DMS153 treated with DMSO at 0.1 percent for 48 hours (cell line): ENCODE results near the gene CDC42BPA.
"Not testable (repeated sequence)": the region's sequence is repeated elsewhere in the genome, so short reads cannot be mapped to it uniquely, and the experiment has no call there.

Source experiments
- DNase-seq: peaks from one replicate; lab custom pipeline; 2025; ENCODE audit not compliant: unreplicated experiment; lab: John Stamatoyannopoulos, UW

The CDC42BPA gene

GRCh38 chr1:227265891-227266290, 52.4 kb downstream of the CDC42BPA start:
- no peak for DNase-seq

DNA sequence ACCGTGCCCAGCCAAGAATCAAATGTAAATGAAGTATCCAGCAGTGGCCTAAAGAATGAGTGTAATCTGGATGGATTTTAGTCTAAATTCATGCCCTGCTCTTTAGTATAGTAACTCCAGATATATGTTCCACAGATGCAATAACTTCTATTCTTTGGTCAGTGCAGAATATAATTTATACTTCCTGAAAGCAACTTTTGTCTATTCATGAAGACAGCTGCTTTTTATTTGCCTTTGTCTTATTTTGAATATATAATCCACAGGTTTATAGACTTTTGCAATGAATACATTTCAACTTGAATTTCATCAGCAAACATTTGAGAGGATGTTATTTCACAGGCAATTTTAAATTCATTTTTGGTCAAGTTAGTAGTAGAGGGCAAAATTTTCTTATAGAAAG, 54.4 kb downstream of the CDC42BPA start:
- no peak for DNase-seq

DNA sequence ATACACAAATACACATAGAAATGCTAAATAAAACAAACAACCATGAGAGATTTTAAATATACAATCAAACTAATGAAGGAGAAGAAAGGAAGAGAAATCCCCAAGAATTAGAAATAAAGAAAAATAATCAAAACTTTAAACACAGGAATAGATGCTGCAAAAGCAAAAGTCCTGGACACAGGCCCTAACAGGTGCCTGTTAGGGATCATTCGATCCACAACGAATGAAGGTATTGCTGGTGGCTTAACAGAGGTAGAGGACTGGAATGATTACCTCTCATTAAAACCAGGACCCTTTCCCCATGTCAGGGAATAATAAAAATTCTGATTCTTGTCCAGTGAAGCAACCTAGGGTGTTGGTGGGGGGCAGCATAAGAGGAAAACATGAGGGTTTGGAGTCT, 56.8 kb downstream of the CDC42BPA start:
- no peak for DNase-seq

- no peak for DNase-seq
Measured at GRCh38 chr1:227260433-227260832, 57.9 kb downstream of the CDC42BPA start.

DNA sequence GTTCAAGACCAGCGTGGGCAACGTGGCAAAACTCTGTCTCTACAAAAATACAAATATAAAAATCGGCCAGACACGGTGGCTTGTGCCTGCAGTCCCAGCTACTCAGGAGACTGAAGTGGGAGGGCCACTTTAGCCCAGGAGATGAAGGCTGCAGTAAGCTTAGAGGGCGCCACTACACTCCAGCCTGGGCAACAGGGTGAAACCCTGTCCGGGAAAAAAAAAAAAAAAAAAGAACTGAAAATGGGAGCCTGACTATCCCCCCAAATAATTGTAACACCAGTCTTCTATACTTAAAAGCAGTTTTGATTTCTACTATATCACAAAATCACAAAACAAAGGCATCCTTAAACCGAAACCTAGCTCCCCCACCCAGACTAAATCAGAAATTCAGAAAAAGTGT, 60.3 kb downstream of the CDC42BPA start:
- DNase-seq, result no peak

GRCh38 chr1:227255086-227255732, 63.1 kb downstream of the CDC42BPA start:
- no peak for DNase-seq

DNA sequence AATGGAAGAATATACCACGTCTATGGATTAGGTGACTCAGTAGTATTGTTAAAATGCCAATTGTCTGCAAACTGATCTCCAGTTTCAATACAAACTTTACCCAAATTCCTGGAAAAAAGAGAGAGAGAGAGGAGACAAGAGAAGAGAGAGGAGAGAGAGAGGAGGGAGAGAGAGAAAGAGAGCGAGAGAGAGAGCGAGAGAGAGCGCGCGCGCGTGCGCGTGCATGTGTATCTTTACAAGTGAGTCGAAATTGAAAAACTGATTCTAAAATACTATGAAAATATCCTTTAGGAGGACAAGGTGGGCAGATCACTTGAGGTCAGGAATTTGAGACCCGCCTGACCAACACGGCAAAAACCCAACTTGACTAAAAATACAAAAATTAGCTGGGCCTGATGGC, 65.2 kb downstream of the CDC42BPA start:
- DNase-seq, result no peak

GRCh38 chr1:227245613-227246320, 72.5 kb downstream of the CDC42BPA start:
- DNase-seq, result no peak

DNA sequence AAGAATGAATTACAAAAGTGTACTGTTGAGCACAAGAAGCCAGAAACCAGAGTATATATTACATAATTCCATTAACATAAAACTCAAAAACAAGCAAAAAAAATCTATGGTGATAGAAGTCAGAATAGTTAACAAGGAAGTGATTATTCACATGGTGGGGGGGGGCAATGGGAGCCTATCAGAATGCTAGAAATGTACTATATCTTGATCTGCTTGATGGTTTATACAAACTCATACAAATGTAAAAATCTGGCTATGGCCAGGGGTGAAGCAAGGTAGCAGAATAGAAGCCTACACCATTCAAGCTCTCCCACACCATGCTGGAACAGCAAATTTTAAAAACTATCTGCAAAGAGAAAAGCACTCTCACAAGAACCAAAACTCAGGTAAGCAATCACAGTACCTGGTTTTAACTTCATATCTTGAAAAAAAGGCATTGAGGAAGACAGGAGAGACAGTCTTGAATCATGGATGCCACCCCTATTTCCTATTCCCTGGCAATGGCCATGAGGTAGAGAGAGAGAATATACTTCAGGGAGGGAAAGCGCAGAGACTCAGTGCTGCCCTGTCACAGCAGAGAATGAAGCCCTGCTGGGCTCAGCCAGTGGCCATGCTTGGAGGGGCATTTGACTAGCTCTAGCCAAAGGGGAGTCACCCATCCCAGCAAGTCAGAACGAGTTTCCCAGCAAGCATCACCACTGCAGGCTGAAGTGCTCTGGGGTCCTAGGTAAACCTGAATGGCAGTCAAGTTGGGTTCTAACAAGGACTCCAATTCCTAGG, 73.8 kb downstream of the CDC42BPA start:
- DNase-seq, result no peak

DNA sequence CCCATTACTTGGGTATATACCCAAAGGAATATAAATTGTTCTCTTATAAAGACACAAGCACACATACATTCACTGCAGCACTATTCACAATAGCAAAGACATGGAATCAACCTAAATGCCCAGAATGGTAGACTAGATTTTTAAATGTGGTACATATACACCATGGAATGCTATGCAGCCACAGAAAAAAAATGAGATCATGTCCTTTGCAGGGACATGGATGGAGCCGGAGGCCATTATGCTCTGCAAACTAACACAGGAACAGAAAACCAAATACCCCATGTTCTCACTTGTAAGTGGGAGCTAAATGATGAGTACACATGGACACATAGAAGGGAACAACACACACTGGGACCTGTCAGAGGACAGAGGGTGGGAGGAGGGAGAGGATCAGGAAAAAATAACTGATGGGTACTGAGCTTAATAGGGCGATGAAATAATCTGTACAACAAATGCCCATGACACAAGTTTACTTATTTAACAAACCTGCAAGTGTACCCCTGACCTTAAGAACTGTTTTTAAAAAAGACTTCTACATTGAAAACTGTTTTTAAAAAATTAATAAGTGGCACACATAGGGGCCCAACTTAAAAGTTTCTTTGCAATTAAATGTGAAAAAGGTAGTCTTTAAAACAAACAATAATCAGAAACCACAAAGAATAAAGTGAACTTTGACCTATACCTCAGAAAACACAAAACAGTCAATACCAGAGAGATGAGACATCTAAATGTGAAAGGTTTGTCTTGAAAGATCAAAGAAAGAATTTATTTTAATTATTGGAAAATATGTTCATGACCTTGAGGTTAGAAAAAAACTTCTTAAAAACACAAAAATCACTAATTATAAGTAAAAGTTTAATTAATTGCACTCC, 75.2 kb downstream of the CDC42BPA start:
- DNase-seq, result no peak

DNA sequence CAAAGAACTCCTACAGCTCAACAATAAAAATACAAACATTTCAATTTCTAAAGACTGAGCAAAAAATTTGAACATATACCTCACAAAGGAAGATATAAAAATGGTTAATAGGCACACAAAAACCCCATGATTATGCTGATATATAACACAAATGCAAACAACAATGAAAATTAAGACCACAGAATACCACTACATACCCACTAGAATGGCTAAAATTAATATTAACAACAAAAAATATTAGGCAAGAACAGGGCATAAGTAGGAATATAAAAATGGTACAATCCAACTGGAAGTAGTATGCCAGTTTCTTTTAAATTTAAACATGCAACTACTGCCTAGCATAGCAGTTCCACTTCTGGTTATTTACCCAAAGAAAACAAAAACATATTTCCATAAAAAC, 77.3 kb downstream of the CDC42BPA start:
- no peak for DNase-seq

- DNase-seq, result peak; percentile 71
Measured at GRCh38 chr1:227234998-227235405, 83.3 kb downstream of the CDC42BPA start.

- not testable (repeated sequence) for DNase-seq
Measured at GRCh38 chr1:227231128-227231527, 87.2 kb downstream of the CDC42BPA start.

DNA sequence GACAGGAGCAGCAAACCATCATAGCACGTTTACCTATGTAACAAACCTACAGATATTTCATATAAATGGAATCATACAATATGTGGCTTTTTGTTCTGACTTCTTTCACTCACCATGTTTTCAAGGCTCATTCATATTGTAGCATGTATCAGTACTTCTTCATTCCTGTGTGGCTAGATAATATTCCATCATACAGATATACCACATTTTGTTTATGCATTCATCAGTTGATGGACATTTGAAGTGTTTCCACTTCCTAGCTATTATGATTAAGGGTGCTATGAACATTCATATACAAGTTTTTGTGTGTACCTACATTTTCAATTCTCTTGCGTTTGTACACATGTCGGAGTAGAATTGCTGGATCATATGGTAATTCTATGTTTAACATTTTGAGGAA, 90.1 kb downstream of the CDC42BPA start:
- DNase-seq, result no peak

- no peak for DNase-seq
Measured at GRCh38 chr1:227227761-227228160, 90.5 kb downstream of the CDC42BPA start.

- DNase-seq, result no peak
Measured at GRCh38 chr1:227225715-227226346, 92.5 kb downstream of the CDC42BPA start.

GRCh38 chr1:227223171-227223806, 95.0 kb downstream of the CDC42BPA start:
- no peak for DNase-seq

DNA sequence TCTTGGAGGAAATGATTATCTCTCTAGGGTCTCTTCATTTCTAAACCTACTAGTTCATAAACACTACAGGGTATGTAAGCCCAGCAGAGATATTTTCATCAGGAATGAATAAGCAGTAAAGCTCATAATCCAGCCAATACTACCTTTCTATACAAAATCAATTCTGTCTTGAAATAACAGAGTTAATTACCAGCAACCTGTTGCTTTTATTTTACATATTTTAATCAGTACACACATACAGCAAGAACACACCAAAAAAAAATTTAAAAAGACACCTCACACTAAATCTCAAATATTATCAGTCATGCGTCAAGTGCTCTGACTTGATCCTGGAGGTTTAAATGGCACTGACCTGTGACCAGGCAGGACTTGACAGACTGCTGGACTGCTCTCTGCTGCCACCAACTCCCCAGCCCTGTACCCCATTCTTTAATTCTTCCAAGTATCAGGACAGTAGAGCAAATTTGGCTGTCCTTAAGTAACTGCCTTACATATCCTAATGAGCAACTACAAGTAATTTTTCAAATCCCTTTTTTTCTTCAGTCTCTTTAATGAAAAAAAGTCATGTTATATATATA, 98.5 kb downstream of the CDC42BPA start:
- DNase-seq, result no peak

DNA sequence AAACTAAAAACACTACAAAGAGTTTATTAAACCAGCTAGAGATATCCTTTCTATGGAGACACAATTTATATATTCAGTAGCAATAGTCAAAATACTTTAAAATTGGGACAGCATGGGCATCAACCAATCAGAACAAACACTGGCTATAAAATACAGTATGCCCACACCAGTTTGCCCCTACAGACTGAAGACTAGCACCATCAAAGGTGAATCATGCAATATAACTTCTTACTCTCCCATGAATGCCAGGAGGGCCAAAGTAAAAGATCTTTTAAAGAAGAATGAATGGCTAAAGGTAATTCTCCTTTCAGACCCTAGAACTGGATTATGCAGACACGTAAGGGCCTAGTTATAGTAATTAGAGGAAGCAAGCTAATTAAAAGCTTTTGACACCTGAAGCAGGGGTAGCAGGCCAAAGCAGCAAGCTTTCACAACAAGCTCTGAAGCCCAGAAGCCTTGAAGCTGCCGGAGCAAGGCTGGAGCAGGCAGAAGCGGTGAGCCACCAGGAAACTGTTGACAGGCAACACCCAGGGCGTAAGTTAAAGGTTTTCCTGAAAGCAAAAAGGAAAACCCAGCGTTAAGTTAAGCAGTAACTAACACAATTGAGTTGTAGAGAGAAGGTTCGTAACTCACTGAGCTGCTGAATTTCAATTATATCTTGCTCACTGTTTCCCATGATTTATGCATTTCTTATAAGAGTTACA, 99.3 kb downstream of the CDC42BPA start:
- no peak for DNase-seq
